Thymus (tissue), 11 donors: Measurements from ENCODE around the gene CPSF4L. TPM values are rescaled to one million over a fixed set of nuclear protein-coding genes. Genes with fewer than 3 reads are reported as not detected.

Source experiments
- DNase-seq, 9 donors: peaks; one replicate each; pipeline ENCODE4 v3.0.0-alpha.2; 2013; ENCODE audit warnings: low spot score in 9 of 9, low read depth in 6 of 9, missing footprints in 1 of 9
- H3K27ac ChIP-seq, 2 donors: one replicate each; pipeline ENCODE4 v1.5.1; 2013; ENCODE audit warnings: control low read depth in 1 of 2, low read depth in 1 of 2, low read length in 1 of 2, mild to moderate bottlenecking in 1 of 2, moderate library complexity in 1 of 2
- H3K27me3 ChIP-seq, 2 donors: one replicate each; pipeline ENCODE4 v1.5.1; 2013; ENCODE audit warnings: low read length in 1 of 2; ENCODE audit not compliant: control insufficient read depth in 2 of 2, insufficient read depth in 1 of 2
- H3K36me3 ChIP-seq, 2 donors: one replicate each; pipeline ENCODE4 v1.5.1; 2013; ENCODE audit warnings: low read length in 1 of 2, mild to moderate bottlenecking in 1 of 2, moderate library complexity in 1 of 2; ENCODE audit not compliant: control insufficient read depth in 2 of 2, insufficient read depth in 2 of 2
- H3K4me1 ChIP-seq, 2 donors: one replicate each; pipeline ENCODE4 v1.5.1; 2013; ENCODE audit warnings: low read length in 2 of 2; ENCODE audit not compliant: control insufficient read depth in 2 of 2, insufficient read depth in 2 of 2
- H3K4me3 ChIP-seq, 2 donors: one replicate each; pipeline ENCODE4 v1.5.1; 2013; ENCODE audit warnings: low read length in 2 of 2, control low read depth in 1 of 2, mild to moderate bottlenecking in 1 of 2
- H3K9me3 ChIP-seq, 2 donors: one replicate each; pipeline ENCODE4 v1.5.1; 2013; ENCODE audit warnings: low read length in 1 of 2, mild to moderate bottlenecking in 1 of 2; ENCODE audit not compliant: control insufficient read depth in 2 of 2, insufficient read depth in 1 of 2
- WGBS: extraction: QIAGEN DNeasy Blood & Tissue Kit; methylation state at CpG from one replicate; pipeline ENCODE4 v1.1.7; 2013; 5-methylcytosine and 5-hydroxymethylcytosine counted together
- polyA plus RNA-seq: library from polyadenylated mRNA; stranded (reverse); fragments of 200-250 nt; gene quantifications from one replicate; pipeline ENCODE4 v1.2.3, GENCODE V29; 2013
- total RNA-seq: library from RNA; stranded (reverse); fragments of 120-200 nt; gene quantifications from one replicate; pipeline ENCODE4 v1.2.4, GENCODE V29; 2013
- donor health status: healthy.

Gene CPSF4L
- total and polyA plus RNA-seq, 2 donors: not detected

DNA sequence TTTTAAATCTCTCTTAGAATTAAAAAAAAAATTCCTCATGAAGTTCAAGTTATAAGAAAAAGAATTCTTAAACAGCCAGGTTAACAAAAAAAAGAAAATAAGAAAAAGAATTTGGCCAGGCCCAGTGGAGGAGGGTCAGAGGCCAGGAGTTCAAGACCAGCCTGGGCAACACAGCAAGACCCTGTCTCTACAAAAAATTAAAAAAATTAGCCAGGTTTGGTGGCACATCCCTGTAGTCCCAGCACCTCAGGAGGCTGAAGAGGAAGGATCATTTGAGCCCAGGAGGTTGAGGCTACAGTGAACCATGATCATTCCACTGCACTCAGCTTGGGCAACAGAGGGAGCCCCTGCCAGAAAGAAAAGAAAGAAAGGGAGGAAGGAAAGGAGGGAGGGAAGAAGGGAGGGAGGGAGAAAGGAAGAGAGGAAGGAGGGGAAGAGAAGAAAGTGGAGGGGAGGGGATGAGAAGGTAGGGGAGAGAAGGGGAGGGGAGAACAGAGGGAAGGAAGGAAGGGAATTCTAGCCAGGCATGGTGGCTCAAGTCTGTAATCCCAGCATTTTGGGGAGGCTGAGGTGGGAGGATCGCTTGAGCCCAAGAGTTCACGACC lies 38.0 kb downstream of the CPSF4L start:
- peaks cover 2 to 3% of the 10 kb centered on the region in 2 donors for H3K36me3 ChIP-seq
- DNase-seq: no peak
- no peaks in the 10 kb centered on the region for H3K27me3 ChIP-seq
- H3K4me1 ChIP-seq: no peaks in the 10 kb centered on the region
- H3K27ac ChIP-seq: no peak overlapping the region
- H3K4me3 ChIP-seq: no peak overlapping the region
- 100% methylated on average over 2 of the region's 2 CpGs for WGBS
- H3K9me3 ChIP-seq: no peaks in the 10 kb centered on the region

GRCh38 chr17:73215447-73215846 lies 46.2 kb downstream of the CPSF4L start:
- H3K36me3 ChIP-seq: peaks cover 12% of the 10 kb centered on the region in 2 donors
- H3K27ac ChIP-seq: no peak overlapping the region
- no peaks in the 10 kb centered on the region for H3K4me1 ChIP-seq
- H3K4me3 ChIP-seq: no peak overlapping the region
- H3K27me3 ChIP-seq: no peaks in the 10 kb centered on the region
- H3K9me3 ChIP-seq: no peaks in the 10 kb centered on the region
- WGBS: 98% methylated on average over 2 of the region's 2 CpGs
- DNase-seq: no peak

GRCh38 chr17:73214851-73215250 lies 46.8 kb downstream of the CPSF4L start:
- Histone ChIP-seq H3K27me3 (no peaks in the 10 kb centered on the region), H3K4me1 (no peaks in the 10 kb centered on the region), H3K4me3 (no peak overlapping the region), H3K36me3 (peaks cover 12 to 18% of the 10 kb centered on the region in 2 donors), H3K9me3 (no peaks in the 10 kb centered on the region), H3K27ac (no peak overlapping the region)
- WGBS: 73% methylated on average over 4 of the region's 4 CpGs
- no peak for DNase-seq

GRCh38 chr17:73214008-73214407 lies 47.7 kb downstream of the CPSF4L start:
- Histone ChIP-seq H3K27me3 (no peaks in the 10 kb centered on the region), H3K9me3 (no peaks in the 10 kb centered on the region), H3K4me1 (no peaks in the 10 kb centered on the region), H3K36me3 (peaks cover 18 to 25% of the 10 kb centered on the region in 2 donors), H3K27ac (no peak overlapping the region), H3K4me3 (no peak overlapping the region)
- no peak for DNase-seq

DNA sequence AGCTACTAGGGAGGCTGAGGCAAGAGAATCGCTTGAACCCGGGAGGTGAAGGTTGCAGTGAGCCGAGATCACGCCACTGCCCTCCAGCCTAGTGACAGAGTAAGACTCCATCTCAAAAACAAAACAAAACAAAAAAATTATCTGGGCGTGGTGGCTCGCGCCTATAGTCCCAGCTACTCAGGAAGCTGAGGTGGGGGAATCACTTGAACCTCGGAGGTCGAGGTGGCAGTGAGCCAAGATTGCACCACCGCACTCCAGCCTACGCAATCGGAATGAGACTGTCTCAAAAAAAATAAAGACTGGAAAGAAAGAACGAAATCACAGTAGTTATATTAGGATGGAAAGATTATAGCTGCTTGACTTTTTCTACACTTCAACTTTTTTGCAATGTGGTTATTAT lies 49.9 kb downstream of the CPSF4L start:
- DNase-seq: no peak
- no peaks in the 10 kb centered on the region for H3K4me1 ChIP-seq
- no peaks in the 10 kb centered on the region for H3K9me3 ChIP-seq
- H3K4me3 ChIP-seq: no peak overlapping the region
- H3K36me3 ChIP-seq: peaks cover 37 to 44% of the 10 kb centered on the region in 2 donors
- no peaks in the 10 kb centered on the region for H3K27me3 ChIP-seq
- H3K27ac ChIP-seq: no peak overlapping the region
- 50% methylated on average over 13 of the region's 13 CpGs for WGBS

GRCh38 chr17:73210002-73210678 lies 51.5 kb downstream of the CPSF4L start:
- DNase-seq: no peak
- WGBS: 90% methylated on average over 8 of the region's 8 CpGs
- Histone ChIP-seq H3K9me3 (no peaks in the 10 kb centered on the region), H3K27me3 (no peaks in the 10 kb centered on the region), H3K4me1 (peaks cover 0 to 3% of the 10 kb centered on the region in 2 donors), H3K27ac (no peak overlapping the region), H3K4me3 (no peak overlapping the region), H3K36me3 (peaks cover 42 to 53% of the 10 kb centered on the region in 2 donors)

GRCh38 chr17:73209436-73209835 lies 52.2 kb downstream of the CPSF4L start:
- DNase-seq: no peak
- H3K4me1 ChIP-seq: peaks cover 0 to 6% of the 10 kb centered on the region in 2 donors
- 97% methylated on average over 13 of the region's 13 CpGs for WGBS
- no peaks in the 10 kb centered on the region for H3K27me3 ChIP-seq
- peaks cover 43 to 56% of the 10 kb centered on the region in 2 donors for H3K36me3 ChIP-seq
- H3K4me3 ChIP-seq: no peak overlapping the region
- H3K27ac ChIP-seq: no peak overlapping the region
- H3K9me3 ChIP-seq: no peaks in the 10 kb centered on the region

DNA sequence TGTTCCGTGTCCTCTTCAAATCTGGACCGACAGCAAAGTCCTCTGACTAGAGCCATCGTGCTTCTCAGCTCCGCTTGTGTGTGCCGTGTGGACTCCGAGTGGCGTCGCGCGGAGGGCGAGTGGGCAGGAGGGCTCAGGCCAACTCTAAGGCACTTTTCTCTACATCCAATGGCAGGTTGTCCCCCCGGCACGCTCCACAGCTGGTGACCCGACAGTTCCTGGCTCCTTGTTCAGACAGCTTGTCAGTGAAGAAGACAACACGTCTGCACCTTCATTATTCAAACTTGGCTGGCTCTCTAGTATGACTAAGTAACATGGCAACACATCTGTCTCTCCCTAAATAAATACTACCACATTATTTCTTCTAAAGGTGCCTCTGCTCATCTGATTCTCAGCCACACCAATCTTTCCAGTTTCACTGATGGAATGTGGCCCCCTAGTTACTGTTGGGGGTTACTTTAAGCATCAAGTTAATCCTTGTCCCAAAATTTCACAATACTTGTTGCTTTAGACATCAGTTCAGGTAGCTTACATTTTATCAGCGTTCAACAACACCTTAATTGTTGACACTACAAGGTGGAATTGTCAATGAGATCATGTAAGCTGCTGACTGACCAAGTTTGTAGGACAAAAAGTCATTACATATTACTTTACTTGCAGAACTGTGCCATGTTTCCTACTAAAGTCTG lies 53.4 kb downstream of the CPSF4L start:
- peaks cover 0 to 17% of the 10 kb centered on the region in 2 donors for H3K4me1 ChIP-seq
- no peak overlapping the region for H3K4me3 ChIP-seq
- peak overlapping the region in 1 of 2 donors; percentile 38 for H3K27ac ChIP-seq
- no peak for DNase-seq
- WGBS: 96% methylated on average over 16 of the region's 16 CpGs
- H3K27me3 ChIP-seq: no peaks in the 10 kb centered on the region
- H3K9me3 ChIP-seq: no peaks in the 10 kb centered on the region
- peaks cover 53 to 63% of the 10 kb centered on the region in 2 donors for H3K36me3 ChIP-seq

DNA sequence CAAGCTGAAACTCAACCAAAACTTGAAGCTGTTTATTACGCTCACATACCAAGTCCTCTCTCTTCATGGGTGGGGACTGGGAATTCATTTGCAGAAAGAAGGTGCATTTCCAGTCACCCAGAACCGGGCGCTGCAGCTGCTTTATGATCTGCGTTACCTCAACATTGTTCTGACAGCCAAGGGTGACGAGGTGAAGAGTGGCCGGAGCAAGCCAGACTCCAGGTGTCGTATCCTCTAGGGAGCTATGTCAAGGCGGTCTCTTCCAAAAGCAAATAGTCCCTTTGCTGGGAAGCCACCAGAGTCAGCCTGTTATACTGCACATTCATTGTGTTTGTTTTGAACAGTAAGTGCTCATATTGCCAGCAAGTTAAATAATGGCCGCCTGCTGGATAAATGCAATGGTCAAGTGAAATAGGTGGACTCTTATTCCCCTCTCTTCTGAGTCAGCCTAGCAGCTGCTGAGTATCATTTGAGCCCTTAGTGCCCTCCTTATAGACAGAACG lies 56.2 kb downstream of the CPSF4L start:
- peak overlapping the region in 1 of 2 donors; percentile 38 for H3K27ac ChIP-seq
- WGBS: 85% methylated on average over 10 of the region's 10 CpGs
- peaks cover 0 to 20% of the 10 kb centered on the region in 2 donors for H3K4me1 ChIP-seq
- DNase-seq: no peak
- no peaks in the 10 kb centered on the region for H3K27me3 ChIP-seq
- H3K4me3 ChIP-seq: no peak overlapping the region
- H3K9me3 ChIP-seq: no peaks in the 10 kb centered on the region
- H3K36me3 ChIP-seq: peaks cover 74 to 81% of the 10 kb centered on the region in 2 donors
